Measurements from ENCODE around the gene TTC3.
A peak's percentile ranks its signal among the peaks of the same experiment; 100 is the strongest.

Gene TTC3

GRCh38 chr21:37145635-37146111 is 72.6 kb downstream of the TTC3 start (continued):
- TF ChIP-seq ZBTB26 (tag by site-specific recombination; optimal IDR thresholded peaks at IDR 0.05) (no peak), ZNF426 (tag by site-specific recombination; IDR thresholded peaks at IDR 0.05) (no peak), ZNF121 (tag by site-specific recombination; IDR thresholded peaks at IDR 0.05) (no peak), MZF1 (tag by site-specific recombination; IDR thresholded peaks at IDR 0.05; ENCODE audit: borderline replicate concordance) (peak; percentile 71; the same call in 1 of the 2 replicates), KLF10 (tag by site-specific recombination; IDR thresholded peaks at IDR 0.05) (peak; percentile 31; the same call in 1 of the 2 replicates), ZNF837 (tag by site-specific recombination; IDR thresholded peaks at IDR 0.05) (no peak), ZSCAN16 (tag by site-specific recombination; IDR thresholded peaks at IDR 0.05) (0 out of 2 replicates have a peak, but pooled peaks have one; percentile 22), AEBP2 (tag by site-specific recombination; IDR thresholded peaks at IDR 0.05; ENCODE audit: borderline replicate concordance) (no peak), ZBTB48 (tag by site-specific recombination; IDR thresholded peaks at IDR 0.05) (0 out of 2 replicates have a peak, but pooled peaks have one; percentile 22), ZNF830 (tag by site-specific recombination; IDR thresholded peaks at IDR 0.05; ENCODE audit: low read depth) (no peak), ZFHX2 (tag by site-specific recombination; conservative IDR thresholded peaks at IDR 0.05) (no peak; the same call in 1 of the 2 replicates), ZEB2 (tag by site-specific recombination; IDR thresholded peaks at IDR 0.05) (no peak), ZNF26 (tag by site-specific recombination; IDR thresholded peaks at IDR 0.05) (0 out of 2 replicates have a peak, but pooled peaks have one; percentile 22), ZNF473 (tag by site-specific recombination; IDR thresholded peaks at IDR 0.05) (peak; percentile 15; the same call in 1 of the 2 replicates), ZNF529 (tag by site-specific recombination; IDR thresholded peaks at IDR 0.05; ENCODE audit: insufficient replicate concordance) (peak; percentile 6), ZNF701 (tag by site-specific recombination; IDR thresholded peaks at IDR 0.05) (no peak), ZNF416 (tag by site-specific recombination; IDR thresholded peaks at IDR 0.05) (no peak), PRDM4 (tag by site-specific recombination; IDR thresholded peaks at IDR 0.05) (peak; percentile 64; the same call in 1 of the 2 replicates), ZNF639 (tag by site-specific recombination; IDR thresholded peaks at IDR 0.05) (peak; percentile 68; the same call in 1 of the 2 replicates), PRDM2 (tag by site-specific recombination; IDR thresholded peaks at IDR 0.05; ENCODE audit: borderline replicate concordance) (no peak), ZNF398 (tag by site-specific recombination; IDR thresholded peaks at IDR 0.05) (peak; percentile 37; the same call in 1 of the 2 replicates)
